ENCODE measurements around the gene MISP3.

DNA sequence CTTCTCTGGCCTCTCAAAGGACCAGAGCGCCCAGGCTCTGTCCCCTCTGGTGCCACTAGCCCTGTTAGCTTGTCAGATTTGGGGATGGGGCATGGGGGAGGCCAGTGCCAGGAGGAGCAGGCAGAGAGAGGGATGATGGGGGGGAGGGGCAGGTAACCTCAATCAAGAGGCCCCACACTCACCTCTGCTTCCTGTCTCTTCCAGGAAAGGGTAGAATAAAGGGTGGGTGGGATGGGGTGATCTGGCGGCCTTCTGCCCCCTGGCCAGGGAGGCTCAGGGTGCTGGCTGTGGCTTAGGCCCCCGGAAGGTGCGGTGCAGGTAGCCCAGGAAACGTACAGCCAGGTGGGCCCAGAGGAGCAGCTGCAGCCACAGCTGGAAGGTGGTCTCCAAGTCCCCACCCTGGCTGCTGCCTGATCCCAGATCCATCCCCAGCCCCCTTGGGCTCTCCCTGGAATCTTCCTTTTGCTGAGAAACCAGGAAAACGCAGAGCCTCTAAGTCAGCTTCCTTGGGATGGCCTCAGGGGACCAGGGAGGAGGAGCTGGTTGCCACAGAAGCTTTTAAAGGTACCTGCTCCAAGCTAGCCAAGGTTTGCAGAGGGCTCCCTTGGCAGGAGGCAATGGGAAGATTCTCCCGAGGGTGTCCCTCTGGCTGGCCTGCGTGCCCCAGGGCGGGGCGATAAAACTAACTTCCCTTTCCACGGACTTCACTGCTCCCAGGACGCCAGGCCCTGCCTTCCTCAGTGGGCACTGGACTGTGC is 39.6 kb downstream of the MISP3 start:
- TF ChIP-seq, protein P1, sequence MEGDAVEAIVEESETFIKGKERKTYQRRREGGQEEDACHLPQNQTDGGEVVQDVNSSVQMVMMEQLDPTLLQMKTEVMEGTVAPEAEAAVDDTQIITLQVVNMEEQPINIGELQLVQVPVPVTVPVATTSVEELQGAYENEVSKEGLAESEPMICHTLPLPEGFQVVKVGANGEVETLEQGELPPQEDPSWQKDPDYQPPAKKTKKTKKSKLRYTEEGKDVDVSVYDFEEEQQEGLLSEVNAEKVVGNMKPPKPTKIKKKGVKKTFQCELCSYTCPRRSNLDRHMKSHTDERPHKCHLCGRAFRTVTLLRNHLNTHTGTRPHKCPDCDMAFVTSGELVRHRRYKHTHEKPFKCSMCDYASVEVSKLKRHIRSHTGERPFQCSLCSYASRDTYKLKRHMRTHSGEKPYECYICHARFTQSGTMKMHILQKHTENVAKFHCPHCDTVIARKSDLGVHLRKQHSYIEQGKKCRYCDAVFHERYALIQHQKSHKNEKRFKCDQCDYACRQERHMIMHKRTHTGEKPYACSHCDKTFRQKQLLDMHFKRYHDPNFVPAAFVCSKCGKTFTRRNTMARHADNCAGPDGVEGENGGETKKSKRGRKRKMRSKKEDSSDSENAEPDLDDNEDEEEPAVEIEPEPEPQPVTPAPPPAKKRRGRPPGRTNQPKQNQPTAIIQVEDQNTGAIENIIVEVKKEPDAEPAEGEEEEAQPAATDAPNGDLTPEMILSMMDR (IDR thresholded peaks at IDR 0.05) = no peak
- no peak for TF ChIP-seq POLR2A (IDR thresholded peaks at IDR 0.05)

All from heart left ventricle (tissue), 13 donors.